HG02870 (cell line): Measurements from ENCODE around the gene MTRF1.

ENCODE experiments used
- ATAC-seq: cut with Tn5 transposase; IDR thresholded peaks from one replicate; pipeline ENCODE4 v1.9.1; 2021; ENCODE audit warnings: mild to moderate bottlenecking, moderate library complexity; ENCODE audit not compliant: unreplicated experiment

Gene MTRF1

DNA sequence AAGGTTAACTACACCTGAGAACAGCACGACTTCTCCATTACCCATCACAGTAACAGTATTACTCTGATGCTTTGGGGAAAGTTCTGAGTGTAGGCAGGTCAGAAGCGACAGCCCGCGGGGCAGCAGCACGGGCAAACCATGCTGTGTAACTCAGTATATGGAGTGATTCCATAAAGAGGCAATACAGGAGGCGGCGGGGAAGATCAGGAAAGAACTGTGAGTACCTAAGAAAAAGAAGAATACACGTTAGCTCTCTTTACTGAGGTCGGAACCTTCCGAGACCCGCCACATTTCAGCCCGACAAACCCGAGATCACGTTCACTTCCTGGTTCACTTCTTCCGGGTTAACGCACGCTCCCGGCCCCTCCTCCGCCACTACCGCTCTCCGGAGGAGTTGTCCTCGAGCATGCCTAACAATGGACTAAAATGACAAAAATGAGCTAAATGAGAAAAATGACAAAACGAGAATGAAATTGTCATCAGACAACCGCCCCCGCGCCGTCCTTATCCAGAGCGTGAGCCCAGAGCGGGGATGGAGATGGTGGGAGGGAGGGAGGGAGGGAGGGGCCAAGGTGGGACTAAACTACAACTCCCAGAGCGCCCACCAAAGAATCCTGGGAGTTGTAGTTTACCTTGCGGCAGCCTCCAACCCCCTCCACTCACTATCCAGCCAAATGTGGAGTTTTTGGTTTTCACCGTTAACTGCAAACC, at the start of gene MTRF1:
MTRF1 (minus strand) TSS at position 316 of the 711 bp plus-strand sequence. CDS start 2,669 bp downstream, outside the sequence.
- peak; percentile 97 for ATAC-seq

DNA sequence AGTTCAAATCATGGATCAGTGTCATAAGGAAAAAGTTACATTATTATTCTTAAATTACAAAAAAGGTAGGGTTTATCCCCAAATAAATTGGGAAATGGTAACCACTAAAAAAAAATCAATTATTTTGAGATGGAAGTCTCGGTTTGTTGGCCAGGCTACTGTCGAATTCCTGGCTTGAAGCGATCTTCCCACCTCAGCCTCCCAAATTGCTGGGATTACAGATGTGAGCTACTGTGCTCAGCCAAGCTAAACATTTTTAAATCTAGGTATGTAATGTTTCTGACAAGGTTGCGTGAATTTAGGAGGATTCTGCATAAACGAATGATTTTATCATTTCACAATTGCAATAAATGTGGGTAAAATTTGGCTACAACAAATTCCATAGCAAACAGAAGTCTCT, 49.7 kb upstream of the MTRF1 start:
- ATAC-seq: no peak

GRCh38 chr13:41312176-41312500, 48.8 kb upstream of the MTRF1 start:
- ATAC-seq: no peak

DNA sequence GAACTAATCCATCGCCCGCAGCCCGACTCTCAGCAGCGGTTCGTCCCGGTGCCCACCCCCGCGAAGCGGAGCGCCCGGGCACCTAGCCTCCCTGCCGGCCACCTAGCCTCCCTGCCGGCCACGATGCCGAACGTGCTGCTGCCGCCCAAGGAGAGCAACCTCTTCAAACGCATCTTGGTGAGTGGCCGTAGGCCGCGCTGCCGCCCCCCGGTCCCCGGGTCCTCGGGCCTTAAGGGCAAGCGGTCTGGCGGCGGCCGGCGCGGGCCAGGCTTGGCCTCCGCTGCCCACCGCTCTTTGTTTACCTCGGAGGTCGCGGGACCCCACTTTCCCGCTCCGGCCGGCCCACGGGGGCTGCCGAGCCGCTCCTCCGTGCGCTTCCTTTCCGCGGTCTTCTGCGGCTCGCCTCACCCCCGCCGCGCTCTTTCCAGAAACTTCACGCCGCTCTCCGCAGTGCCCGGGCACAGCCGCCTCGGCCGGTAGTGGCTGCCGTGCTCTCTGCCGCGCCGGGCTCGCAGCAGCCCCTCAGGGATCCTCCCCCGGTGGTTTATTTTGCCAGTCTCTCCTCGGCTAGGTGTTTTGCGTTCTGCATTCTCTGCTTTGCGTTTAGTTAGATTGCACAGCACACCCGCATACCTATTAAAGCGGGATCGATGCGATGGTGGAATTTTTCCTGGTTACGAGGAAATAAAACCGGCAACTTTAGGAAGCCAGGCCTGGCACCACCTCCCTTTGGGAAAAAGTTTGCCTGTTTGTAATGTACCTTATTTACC, 48.2 kb upstream of the MTRF1 start:
- ATAC-seq: peak; percentile 47

DNA sequence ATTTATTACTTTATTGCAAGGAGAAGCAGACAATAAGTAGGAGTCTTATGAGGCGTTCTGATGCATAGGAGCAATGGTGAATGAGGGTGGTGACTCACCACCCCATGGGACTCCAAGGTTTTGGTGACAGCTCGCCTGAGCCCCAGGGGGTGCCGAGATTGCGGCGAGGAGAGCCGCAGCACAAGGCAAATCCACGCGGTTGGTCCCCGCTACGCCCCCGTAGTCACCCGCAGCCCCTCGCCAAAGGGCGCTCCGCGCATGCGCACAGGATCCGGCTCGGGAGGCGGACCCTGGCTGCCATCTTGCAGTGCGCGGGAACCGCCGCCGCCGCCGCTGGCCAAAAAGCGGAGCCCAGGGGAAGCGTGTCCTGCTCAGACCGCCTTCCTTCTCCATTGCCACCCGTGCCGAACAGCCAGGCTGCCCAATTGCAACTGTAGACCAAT, 47.6 kb upstream of the MTRF1 start, which contains the start of gene NAA16:
NAA16 (plus strand) TSS at position 305 of the 443 bp plus-strand sequence. CDS start 262 bp downstream, outside the sequence.
- ATAC-seq: peak; percentile 64

DNA sequence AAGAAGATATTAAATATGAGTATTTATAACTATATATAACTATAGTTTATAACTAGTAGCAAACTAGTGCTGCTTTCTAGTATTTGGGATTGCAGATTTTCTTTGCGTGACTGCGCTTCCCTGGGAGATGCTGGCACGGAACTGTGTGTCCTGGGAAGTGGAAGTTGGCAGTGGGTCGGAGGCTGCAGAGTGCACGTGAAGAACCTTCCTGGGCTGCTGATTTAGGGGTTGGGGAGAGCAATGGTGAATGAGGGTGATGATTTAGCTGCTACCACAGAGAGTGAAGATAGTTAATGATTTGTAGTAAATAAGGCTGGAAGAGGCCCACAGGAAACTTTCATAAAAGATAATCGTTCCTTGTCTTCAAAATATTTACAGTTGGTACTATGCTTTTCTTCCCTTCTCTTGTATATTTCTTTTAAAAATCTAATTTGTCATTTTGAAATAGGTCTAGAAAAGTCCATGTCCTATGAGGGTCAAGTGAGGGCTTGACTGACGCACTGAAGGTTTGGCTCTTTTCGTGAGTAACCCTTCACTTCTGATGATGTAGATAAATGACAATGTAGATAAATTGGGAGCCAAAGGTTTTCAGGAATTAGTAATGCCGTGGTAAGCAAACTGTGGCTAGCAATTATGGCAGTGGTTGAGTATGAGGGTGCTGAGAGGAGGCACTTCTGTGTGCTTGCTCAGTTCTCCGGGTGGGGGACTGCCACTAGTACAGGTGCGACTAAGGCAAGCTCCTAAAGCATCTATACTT, 44.7 kb upstream of the MTRF1 start:
- ATAC-seq: no peak

DNA sequence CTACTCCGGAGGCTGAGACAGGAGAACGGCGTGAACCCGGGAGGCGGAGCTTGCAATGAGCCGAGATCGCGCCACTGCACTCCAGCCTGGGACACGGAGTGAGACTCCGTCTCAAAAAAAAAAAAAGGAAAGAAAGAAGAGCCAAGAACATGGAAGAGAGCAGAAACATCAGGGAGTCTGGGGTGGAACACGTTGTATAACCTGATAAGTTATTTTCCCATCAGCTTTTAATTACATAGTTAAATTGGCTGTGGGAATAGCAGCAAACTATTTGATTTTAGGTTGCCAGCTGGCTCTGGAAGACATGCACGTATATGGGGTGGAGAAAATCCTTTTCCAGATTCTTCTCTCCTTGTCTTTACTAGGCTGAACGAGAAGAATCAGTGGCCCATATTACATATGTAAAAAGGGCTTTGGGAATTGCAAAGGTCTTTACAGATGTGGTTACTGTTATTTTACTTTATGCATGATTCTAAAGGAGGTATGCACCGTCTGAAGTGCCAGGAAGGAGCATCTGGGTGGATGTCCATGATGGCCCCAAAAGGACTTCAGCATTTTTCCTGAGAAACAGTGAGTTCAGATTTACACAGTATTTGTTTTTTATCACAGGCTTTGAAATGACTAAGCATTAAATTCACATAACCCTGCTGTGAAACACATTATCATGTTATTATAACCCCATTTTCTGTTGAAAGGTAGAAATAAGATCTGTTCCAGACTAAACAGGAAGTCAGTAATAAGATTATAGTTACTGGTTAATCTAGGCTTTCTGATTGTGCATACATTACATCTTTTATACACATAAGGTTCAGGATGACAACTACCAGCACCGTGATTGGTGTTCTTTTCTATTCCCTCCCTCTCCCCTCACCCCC, 43.1 kb upstream of the MTRF1 start:
- ATAC-seq: no peak

DNA sequence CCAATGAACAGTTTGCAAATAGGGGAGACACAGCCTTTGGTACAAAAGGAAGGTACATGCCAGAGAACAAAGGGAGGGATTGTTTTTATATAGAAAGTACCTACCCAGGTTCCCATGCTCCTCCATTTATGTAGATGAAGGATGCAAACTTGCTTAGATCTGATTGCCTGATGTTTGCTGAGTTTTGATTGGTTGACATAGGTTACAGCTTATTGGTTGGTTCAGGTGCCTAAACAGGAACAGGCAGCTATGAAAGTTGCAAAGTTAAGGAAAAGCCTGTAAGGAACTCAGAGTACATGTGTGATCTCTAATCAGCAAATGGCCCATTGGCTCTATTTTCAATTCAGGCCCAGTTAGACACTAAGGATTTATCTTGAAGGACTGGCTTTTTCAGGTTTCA, 41.2 kb upstream of the MTRF1 start:
- no peak for ATAC-seq

- no peak for ATAC-seq
These were observed 39.4 kb upstream of the MTRF1 start for GRCh38 chr13:41302743-41303142.

DNA sequence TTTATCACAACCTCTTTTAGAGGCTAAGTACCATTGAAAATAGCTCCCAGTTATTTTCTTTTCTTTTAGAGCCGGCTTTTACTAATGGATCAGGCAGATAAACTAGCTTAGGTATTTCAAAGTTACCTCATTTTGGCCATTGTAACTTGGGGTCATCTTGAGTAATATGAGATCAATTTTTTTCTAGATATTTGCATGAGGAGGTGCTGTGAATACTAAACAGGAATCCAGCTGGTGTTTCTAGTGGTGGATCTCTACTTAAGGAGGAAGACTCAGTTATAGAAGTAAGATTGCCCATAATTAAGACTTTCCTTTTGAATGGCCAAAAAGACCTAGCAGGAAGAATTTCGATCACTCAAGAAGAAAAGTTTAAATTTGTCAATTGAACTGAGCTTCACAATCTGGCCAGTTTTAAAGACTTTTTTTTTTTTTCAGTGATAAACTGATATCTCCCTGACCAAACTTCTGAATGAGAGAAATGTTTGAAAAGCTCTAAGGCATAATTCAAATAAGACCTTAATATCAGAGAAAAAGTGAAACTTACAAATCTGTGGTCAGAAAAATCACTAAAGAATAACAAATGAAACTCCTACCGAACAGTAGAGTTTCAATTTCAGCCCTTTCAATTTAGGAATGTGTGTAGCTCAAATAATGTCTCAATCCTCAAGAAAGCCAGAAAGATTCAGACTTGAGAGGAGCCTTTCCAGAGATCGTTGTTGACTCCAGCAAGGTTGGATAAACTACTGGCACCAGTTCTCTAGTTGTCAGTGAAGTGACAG, 36.1 kb upstream of the MTRF1 start:
- ATAC-seq: peak; percentile 44

DNA sequence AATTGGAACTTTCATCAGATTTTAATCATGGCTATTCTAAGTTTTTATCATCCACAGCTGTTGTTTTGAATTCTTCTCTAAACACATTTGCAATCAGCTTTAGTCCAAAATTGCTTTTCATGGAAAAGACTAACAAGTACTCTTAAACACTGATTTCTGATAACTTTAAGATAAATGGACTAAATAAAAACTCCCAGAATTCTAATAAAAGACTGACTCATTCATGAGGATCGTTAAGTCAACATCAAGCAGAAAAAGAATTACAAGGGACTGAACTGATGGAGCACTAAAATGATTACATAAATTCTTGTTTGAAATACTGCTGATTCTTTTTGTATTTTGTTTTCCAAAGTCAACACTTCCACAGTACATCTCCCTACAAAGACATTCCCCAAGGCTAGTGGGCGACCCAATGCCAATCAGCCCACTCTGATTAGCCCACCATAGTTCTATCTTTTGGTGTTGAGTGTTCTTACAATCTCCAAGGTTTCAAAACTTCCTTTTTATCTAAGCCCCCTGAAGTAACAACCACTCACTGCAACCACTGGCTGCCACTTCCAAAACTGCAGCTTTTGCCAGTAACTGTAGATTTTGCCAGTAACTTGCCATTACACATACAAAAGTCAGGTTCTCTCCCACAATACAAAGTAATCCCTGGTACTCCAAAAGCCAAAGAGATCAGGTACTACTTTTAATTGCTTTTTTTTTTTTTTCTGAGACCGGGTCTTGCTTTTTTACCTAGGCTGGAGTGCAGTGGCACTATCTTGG, 33.7 kb upstream of the MTRF1 start:
- no peak for ATAC-seq

GRCh38 chr13:41295973-41296372, 32.6 kb upstream of the MTRF1 start:
- ATAC-seq: no peak

DNA sequence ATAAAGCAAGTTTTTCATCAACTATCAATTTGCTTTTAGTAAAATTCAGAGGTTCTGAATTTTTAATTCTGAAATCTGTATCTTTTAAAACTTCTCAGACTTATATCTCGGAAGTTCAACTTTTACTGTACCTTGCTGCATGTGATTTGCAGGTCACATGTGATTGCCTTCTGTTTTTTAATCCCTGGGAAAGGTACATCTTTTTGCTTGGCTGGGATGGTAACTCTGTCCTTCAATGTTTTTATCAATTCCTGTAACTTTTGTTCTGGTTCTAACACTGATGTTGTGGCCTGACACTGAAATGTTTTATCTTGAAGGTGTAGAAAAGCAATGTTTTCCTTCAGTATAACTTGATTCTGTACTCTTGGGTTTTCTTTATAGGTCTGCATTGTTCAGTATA, 31.5 kb upstream of the MTRF1 start:
- ATAC-seq: no peak

- ATAC-seq: no peak
These were observed 29.9 kb upstream of the MTRF1 start for GRCh38 chr13:41293272-41293671.

DNA sequence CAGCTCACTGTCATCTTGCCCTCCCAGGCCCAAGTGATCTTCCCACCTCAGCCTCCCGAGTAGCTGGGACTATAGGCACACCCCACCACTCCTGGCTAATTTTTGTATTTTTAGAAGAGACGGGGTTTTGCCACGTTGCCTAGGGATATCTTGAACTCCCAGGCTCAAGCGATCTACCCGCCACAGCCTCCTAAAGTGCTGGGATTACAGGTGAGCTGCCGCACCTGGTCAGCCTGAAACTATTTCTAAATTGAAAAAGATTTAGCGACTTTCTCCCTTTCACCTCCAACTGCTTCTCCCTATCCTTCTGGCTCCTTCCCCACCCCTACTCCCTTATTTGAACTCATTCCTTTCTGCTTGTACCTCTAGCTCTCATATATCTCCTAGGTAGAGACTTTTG, 27.9 kb upstream of the MTRF1 start:
- ATAC-seq: no peak

- no peak for ATAC-seq
These were observed 26.1 kb upstream of the MTRF1 start for GRCh38 chr13:41289463-41289881.

DNA sequence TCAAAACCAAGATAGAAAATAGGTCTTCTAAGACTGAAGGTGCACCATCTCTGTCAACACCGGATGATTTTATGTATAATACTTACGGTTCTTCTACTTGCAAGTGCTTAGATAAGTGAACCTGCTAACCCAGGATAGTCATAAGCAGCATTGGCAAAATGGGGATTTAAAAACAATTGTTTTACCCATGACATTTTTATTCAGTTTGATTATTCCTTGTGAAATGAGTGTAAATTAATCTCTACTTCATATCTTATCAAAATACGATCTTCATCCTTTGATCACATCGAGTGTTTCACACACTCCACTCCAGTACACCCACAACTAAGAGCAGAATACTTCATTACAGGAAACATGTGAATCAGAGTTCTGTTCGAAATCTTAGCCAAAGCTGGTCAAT, 23.0 kb upstream of the MTRF1 start:
- ATAC-seq: no peak

DNA sequence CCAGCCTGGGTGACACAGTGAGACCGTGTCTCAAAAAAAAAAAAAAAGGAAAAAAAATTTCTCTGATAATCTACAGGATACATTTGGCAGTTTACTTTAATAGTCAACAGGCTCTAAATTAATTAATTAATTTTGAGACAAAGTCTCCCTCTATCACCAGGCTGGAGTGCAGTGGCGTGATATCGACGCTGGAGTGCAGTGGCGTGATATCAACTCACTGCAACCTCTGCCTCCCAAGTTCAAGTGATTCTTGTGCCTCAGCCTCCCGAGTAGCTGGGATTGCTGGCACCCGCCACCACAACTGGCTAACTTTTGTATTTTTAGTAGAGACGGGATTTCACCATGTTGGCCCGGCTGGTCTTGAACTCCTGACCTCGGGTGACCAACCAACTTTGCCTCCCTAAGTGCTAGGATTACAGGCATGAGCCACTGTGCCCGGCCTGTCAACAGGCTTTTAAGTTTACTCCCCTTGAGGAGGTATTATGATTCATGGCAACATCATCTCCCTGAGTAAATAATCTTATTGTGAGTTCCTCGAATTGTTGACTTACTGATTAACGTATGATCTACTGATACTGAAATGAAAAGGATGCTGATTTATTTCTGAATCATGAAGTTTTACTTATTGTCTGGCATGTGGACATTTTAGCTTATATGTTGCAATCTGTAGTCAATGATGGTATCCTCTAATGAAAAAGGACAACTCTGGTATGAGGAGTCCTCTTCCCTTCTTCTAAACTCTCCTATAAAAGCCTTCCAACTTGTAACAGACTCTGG, 21.3 kb upstream of the MTRF1 start:
- no peak for ATAC-seq
